ENCODE data around the gene SCML2.
"Not testable (repeated sequence)": the region's sequence is repeated elsewhere in the genome, so short reads cannot be mapped to it uniquely, and the experiment has no call there.

- TF ChIP-seq POU5F1 (IDR thresholded peaks at IDR 0.05; ENCODE audit: low read depth, low read length); POLR2AphosphoS5 (IDR thresholded peaks at IDR 0.05; ENCODE audit: low read depth, low read length); BRCA1 (IDR thresholded peaks at IDR 0.05; ENCODE audit: low read depth, low read length); CTCF (IDR thresholded peaks at IDR 0.05; ENCODE audit: control extremely low read depth in 1 of 3, insufficient read depth in 1 of 3, low read depth in 1 of 3, low read length in 3 of 3); RXRA (IDR thresholded peaks at IDR 0.05; ENCODE audit: insufficient read depth, low read depth, low read length); POLR2A (IDR thresholded peaks at IDR 0.05; ENCODE audit: control extremely low read depth in 1 of 2, low read depth in 2 of 2, low read length in 2 of 2); YY1 (IDR thresholded peaks at IDR 0.05; ENCODE audit: low read depth, low read length); SP1 (IDR thresholded peaks at IDR 0.05; ENCODE audit: low read depth, low read length); SUZ12 (IDR thresholded peaks at IDR 0.05; ENCODE audit: low read length); CHD2 (IDR thresholded peaks at IDR 0.05; ENCODE audit: low read length); EZH2 (IDR thresholded peaks at IDR 0.05; ENCODE audit: low read depth, low read length, severe bottlenecking): not testable (repeated sequence)
Measured at GRCh38 chrX:18369096-18369495, 14.6 kb upstream of the SCML2 start.
